Fibroblast of skin of scalp (primary cell): Measurements from ENCODE around the gene TERT. TPM values are rescaled to one million over a fixed set of nuclear protein-coding genes. Genes with fewer than 3 reads are reported as not detected.
"Not testable (repeated sequence)": the region's sequence is repeated elsewhere in the genome, so short reads cannot be mapped to it uniquely, and the experiment has no call there.

Experiments
- DNase-seq: peaks from one replicate; pipeline ENCODE4 v3.0.0-alpha.2; 2013
- polyA plus RNA-seq, 2 experiments: library from polyadenylated mRNA; unstranded; fragments of 120-200 nt; gene quantifications; one replicate each; pipeline ENCODE4 v1.2.1, GENCODE V29; 2013; ENCODE audit not compliant: insufficient read length in 2 of 2

The TERT gene
- polyA plus RNA-seq (2013, experiment 1 of 2; ENCODE audit: insufficient read length), result not detected
- not detected for polyA plus RNA-seq (2013, experiment 2 of 2; ENCODE audit: insufficient read length)

DNA sequence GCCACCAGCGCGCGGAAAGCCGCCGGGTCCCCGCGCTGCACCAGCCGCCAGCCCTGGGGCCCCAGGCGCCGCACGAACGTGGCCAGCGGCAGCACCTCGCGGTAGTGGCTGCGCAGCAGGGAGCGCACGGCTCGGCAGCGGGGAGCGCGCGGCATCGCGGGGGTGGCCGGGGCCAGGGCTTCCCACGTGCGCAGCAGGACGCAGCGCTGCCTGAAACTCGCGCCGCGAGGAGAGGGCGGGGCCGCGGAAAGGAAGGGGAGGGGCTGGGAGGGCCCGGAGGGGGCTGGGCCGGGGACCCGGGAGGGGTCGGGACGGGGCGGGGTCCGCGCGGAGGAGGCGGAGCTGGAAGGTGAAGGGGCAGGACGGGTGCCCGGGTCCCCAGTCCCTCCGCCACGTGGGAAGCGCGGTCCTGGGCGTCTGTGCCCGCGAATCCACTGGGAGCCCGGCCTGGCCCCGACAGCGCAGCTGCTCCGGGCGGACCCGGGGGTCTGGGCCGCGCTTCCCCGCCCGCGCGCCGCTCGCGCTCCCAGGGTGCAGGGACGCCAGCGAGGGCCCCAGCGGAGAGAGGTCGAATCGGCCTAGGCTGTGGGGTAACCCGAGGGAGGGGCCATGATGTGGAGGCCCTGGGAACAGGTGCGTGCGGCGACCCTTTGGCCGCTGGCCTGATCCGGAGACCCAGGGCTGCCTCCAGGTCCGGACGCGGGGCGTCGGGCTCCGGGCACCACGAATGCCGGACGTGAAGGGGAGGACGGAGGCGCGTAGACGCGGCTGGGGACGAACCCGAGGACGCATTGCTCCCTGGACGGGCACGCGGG, at the start of gene TERT:
TSS of gene TERT (minus strand) at position 234 of the 815 bp plus-strand sequence. CDS start at position 155, 79 bp downstream.
- no peak for DNase-seq

GRCh38 chr5:1343931-1344901, 49.3 kb upstream of the TERT start:
- no peak for DNase-seq

DNA sequence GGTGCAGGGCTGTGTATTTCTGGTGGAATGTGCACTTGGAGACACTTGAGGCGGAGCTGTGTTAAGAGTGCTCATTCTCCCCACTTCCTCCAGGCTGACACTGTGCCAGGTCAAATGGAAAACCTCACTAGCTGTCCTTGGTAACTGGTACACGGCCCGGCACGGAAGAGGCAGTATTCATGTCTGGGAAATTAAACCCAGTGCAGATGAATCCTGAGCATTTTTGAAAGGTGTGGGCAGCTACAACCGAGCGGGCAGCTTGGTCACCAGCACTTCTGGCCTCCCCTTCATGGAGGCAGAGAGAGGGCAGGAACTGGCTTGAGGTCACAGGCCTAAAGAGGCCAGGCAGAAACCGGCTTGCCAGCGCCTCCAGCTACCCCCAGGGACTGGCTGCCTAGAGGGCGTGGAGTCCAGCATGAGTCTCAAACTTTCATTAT, 48.5 kb upstream of the TERT start:
- DNase-seq, result no peak

DNA sequence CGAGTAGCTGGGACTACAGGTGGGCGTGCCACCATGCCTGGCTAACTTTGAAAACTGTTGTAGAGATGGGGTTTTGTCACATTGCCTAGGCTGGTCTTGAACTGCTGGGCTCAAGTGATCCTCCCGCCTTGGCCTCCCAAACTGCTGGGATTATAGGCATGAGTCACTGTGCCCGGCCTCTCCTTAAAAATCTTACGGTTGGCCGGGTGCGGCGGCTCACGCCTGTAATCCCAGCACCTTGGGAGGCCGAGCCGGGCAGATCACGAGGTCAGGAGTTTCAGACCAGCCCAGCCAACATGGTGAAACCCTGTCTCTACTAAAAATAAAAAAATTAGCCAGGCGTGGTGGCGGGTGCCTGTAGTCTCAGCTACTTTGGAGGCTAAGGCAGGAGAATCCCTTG, 47.8 kb upstream of the TERT start:
- not testable (repeated sequence) for DNase-seq

GRCh38 chr5:1342268-1342667, 47.4 kb upstream of the TERT start:
- no peak for DNase-seq

- no peak for DNase-seq
Measured at GRCh38 chr5:1341863-1342262, 47.0 kb upstream of the TERT start.

DNA sequence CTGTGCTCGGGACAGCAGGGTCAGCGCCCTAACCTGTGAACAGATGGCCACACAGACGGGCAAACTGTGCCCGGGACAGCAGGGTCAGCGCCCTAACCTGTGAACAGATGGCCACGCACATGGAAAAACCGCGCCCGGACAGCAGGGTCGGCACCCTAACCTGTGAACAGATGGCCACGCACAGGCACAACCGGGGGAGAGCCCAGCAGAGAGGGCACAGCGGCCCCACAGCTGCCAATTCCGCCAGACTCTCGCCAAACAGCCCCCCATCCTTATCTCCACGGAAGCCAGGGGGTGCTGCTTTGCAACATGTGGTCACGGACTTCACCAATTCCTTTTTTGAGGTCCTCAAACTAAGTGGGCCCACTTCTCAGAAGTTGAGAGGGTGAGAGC, 44.9 kb upstream of the TERT start:
- not testable (repeated sequence) for DNase-seq

DNA sequence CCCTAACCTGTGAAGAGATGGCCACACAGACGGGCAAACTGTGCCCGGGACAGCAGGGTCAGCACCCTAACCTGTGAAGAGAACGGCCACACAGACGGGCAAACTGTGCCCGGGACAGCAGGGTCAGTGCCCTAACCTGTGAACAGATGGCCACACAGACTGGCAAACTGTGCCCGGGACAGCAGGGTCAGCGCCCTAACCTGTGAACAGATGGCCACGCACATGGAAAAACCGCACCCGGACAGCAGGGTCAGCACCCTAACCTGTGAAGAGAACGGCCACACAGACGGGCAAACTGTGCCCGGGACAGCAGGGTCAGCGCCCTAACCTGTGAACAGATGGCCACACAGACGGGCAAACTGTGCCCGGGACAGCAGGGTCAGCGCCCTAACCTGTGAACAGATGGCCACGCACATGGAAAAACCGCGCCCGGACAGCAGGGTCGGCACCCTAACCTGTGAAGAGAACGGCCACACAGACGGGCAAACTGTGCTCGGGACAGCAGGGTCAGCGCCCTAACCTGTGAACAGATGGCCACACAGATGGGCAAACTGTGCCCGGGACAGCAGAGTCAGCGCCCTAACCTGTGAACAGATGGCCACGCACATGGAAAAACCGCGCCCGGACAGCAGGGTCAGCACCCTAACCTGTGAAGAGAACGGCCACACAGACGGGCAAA, 44.4 kb upstream of the TERT start:
- not testable (repeated sequence) for DNase-seq

DNA sequence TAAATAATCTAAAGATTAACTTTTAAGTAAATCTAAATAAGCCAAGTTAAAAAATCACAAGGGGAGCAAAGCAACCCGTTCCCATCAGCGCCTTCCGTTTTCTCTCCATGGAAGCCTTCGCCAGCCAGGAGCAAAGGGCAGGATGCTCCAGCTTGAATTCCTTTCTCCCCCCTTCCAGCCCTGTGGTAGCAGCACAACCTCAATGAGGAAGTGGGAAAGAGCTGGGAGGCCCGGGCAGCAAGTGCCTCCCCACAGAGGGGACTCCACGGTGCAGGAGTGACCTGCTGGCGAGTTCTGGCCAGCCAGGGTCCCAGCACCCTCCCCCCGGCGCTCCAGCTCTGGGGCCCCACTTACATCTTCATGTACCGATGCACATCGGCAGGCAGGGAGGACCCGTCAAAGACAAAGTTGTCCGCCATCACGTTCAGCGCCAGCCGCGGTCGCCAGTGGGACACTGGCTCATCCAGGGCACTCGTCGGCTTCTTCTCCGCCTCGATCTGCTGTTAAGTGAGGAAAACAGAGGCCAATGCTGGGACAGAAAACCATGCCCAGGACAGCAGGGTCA, 43.7 kb upstream of the TERT start:
- DNase-seq, result no peak

GRCh38 chr5:1338196-1338490, 43.3 kb upstream of the TERT start:
- no peak for DNase-seq

- DNase-seq, result no peak
Measured at GRCh38 chr5:1337489-1338195, 42.8 kb upstream of the TERT start.

DNA sequence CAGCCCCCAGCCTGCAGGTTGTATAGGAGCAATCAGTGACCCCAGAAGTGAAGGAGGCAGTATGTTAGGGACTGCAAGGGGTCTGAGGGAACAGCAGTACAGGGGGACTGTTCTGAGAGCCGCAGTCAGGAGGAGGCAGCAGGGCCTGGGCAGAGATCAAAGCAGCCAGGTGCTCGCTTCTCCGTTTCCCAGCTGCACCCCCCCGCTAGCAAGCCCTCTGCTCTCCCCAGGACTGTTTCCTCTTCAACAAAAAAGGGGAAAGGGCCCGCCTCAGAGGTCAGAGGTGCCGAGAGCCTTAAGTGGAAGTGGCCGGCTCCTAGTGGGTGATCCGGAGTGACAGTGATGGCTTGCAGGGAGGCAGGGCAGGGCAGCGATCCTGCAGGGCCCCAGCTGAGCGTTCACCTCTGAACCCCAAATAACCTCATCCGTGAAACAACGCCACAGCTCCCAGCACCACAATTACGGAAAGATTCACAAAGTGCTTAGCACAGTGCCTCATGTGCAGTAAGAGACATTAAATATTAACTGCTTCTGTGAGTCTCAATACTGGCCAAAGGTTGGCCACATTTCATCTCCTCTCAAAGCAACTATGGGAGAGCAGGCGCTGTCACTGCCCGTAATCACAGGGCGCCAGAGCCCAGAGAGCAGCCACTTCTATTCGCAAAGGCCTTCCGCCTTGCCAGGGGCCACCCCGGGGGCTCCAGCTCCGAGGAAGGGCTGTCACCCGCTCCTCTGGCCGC, 42.1 kb upstream of the TERT start:
- DNase-seq, result no peak

DNA sequence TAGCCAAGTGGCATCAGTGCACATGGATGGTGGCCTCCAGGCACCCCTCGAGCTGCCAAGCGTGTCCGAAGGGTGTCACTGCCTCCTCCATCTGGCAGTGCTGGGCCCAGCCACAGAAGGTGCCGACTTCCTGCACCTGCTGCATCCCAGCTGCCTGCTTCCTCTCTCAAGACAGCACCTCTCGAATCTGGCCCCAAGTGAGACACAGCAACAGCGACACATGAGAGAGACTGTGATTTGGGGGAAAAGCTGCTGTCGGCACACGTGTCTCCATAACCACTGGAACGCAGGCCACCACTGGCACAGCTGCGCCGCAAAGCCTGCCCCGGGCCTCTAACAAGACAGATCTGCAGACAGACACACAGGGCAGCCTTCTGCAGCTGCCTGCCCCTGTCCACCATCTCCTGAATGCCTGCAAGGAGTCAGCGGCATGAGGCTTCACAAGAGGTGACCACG, 41.3 kb upstream of the TERT start:
- no peak for DNase-seq

DNA sequence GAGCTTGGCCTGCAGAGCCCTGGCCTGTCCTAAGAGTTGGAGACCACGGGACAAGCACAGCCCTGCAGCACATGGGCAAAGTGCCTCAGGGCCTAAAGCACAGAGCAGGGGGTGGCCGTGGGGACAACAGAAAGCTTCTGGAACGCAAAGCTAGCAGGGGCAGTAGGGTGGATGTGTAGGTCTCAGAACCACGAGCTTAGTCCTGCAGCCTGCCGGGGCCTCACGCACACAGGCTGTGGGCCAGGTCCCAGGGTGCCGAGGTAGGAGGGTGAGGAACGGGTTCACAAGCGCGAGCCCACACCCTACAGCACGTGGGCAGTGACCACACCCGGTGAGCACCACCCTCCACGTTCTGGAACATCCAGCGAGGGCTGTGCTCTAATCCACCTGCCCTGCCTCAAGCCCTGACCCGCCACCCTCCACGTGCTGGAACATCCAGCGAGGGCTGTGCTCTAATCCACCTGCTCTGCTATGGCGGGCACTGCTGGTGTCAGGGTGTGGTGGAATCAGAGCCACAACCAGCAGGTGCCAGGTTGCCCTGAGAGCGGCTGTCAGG, 40.8 kb upstream of the TERT start:
- no peak for DNase-seq

GRCh38 chr5:1334831-1335539, 40.1 kb upstream of the TERT start:
- DNase-seq, result no peak

DNA sequence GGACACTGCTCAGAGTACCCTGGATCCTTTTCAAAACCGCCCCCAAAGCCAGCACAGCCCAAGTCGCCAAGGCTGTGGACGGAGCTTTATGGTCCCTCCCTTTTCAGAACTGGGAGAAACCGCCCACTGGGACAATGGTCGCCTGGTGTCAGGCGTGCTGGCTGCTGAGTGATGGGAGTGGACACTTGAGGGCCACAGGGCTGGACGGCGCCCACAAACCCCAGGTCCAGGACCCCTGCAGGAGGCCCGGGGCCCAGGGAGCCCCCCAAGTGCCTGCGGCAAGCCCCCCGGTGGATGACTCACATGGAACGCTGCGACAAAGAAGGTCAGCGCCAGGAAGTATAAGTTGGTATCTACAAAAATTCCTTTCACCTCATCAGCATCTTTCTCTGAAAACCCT, 39.1 kb upstream of the TERT start:
- no peak for DNase-seq

DNA sequence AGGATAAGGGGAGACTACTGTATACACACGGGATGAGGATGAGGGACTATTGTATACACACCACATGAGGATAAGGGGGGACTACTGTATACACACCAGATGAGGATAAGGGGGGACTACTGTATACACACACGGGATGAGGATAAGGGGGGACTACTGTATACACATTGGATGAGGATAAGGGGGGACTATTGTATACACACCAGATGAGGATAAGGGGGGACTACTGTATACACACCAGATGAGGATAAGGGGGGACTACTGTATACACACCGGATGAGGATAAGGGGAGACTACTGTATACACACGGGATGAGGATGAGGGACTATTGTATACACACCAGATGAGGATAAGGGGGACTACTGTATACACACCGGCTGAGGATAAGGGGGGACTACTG, 38.4 kb upstream of the TERT start:
- DNase-seq, result not testable (repeated sequence)

- peak; percentile 17 for DNase-seq
Measured at GRCh38 chr5:1332461-1333001, 37.7 kb upstream of the TERT start.

DNA sequence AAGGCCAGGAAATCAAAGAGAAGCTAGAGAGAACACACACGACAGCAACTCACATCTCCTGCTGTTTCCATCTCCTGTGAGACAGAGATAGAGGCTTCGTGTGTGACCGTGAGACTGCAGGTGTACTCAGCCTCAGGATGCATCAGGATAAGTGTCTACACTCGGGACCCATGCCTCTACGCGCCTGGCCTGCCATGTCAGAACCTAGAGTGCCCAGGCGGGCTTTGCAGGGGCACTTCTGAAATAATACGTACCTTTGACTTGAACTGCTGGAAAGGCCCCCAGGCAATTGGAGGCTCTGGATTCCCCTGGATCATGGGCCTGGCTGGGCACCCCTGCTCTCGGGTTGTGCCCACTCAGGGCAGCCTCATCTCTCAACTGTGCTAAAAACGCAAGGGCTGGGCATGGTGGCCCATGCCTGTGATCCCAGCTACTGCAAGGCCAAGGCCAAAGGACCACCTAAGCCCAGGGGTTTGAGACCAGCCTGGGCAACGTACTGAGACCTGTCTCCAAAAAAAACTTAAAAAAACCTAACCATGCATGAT, 37.1 kb upstream of the TERT start:
- DNase-seq, result no peak
